ENCODE data around the gene ARFGAP3.

DNA sequence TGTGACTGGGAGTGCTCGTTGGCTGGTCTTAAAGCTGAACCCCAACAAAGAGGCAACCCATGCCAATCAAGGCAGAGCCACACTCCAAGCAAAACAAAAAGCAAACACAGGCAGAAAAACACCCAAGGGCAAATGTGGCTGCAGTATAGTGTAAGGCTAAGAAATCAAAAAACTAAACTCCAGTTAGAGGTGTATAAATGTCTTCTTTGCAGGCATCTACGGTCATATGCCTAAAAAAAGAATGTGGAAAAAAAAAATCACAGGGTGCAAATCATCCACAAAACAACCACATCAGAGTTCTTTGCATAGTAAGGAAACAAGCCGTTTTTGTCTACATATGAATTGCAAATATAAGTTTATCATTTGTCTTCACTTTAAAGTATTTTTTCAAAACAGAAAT, 27.8 kb downstream of the ARFGAP3 start:
- TF ChIP-seq, protein P1, sequence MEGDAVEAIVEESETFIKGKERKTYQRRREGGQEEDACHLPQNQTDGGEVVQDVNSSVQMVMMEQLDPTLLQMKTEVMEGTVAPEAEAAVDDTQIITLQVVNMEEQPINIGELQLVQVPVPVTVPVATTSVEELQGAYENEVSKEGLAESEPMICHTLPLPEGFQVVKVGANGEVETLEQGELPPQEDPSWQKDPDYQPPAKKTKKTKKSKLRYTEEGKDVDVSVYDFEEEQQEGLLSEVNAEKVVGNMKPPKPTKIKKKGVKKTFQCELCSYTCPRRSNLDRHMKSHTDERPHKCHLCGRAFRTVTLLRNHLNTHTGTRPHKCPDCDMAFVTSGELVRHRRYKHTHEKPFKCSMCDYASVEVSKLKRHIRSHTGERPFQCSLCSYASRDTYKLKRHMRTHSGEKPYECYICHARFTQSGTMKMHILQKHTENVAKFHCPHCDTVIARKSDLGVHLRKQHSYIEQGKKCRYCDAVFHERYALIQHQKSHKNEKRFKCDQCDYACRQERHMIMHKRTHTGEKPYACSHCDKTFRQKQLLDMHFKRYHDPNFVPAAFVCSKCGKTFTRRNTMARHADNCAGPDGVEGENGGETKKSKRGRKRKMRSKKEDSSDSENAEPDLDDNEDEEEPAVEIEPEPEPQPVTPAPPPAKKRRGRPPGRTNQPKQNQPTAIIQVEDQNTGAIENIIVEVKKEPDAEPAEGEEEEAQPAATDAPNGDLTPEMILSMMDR (IDR thresholded peaks at IDR 0.05 in 8 of 11, conservative IDR thresholded peaks at IDR 0.05 in 3 of 11): no peak
- TF ChIP-seq POLR2A (IDR thresholded peaks at IDR 0.05): no peak
- TF ChIP-seq POLR2AphosphoS5 (IDR thresholded peaks at IDR 0.05): no peak
